Measurements from ENCODE around the gene PAK4.

DNA sequence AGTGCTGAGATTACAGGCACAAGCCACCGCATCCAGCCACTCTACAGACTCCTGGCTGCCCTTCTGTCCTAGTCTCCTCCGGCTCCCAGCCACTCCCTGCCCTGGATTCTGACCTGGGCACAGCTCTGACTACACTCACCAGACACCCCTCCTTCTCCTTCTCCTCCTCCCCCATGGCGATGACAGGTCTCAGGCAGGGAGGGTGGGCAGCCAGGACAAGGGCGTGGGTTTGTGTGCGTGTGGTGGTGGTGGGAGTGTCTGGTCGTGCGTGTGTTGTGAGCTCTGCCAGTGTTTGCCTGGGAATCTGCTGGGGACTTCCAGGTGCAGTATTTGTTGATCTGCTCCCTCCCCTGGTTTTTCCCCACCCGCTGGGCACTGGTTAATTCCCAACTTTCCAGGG is 68.2 kb downstream of the PAK4 start:
- no peak for TF ChIP-seq POLR2AphosphoS5 (IDR thresholded peaks at IDR 0.05; ENCODE audit: low read depth, low read length)
- no peak for TF ChIP-seq POLR2A (IDR thresholded peaks at IDR 0.05; ENCODE audit: low read depth, low read length)
- TF ChIP-seq TAF1 (IDR thresholded peaks at IDR 0.05; ENCODE audit: borderline replicate concordance, low read depth, low read length): no peak
